GM12878 (cell line): ENCODE measurements around the gene AGFG1. TPM values are rescaled to one million over a fixed set of nuclear protein-coding genes. Genes with fewer than 3 reads are reported as not detected.
A peak's percentile ranks its signal among the peaks of the same experiment; 100 is the strongest.

Experiments used
- ATAC-seq: fragments of 200-7000 bp; cut with Tn5 transposase; 3 replicates; pipeline ENCODE4 v1.9.1; 2020; ENCODE audit warnings: mild to moderate bottlenecking, moderate library complexity
- BruUV-seq: library from RNA; stranded (reverse); fragments of 400-500 nt; replicated peaks from 2 replicates; lab custom pipeline; 2021; lab: Mats Ljungman, UMichigan
- CTCF ChIA-PET: fragments of 300-600 bp; sonication (Branson Sonifier 250); formaldehyde crosslinking; extraction: SDS; loops from one replicate; lab custom pipeline; 2021; ENCODE audit warnings: inconsistent platforms; lab: Yijun Ruan, JAX
- POLR2A ChIA-PET: fragments of 350-600 bp; formaldehyde crosslinking; extraction: SDS; loops from one replicate; lab custom pipeline; 2021; ENCODE audit warnings: inconsistent platforms; lab: Charles Lee
- RAD21 ChIA-PET: fragments of 300-600 bp; sonication (Branson Sonifier 250); formaldehyde crosslinking; loops from one replicate; lab custom pipeline; 2023; ENCODE audit warnings: antibody characterized with exemption; ENCODE audit not compliant: unreplicated experiment; lab: Charles Lee
- SMC1A ChIA-PET: fragments of 300-600 bp; sonication (Branson Sonifier 250); formaldehyde crosslinking; loops from one replicate; lab custom pipeline; 2023; ENCODE audit not compliant: unreplicated experiment, uncharacterized antibody; lab: Charles Lee
- DNase-seq: peaks from one replicate; pipeline ENCODE4 v3.0.0-alpha.2; 2011; ENCODE audit warnings: low read depth, low spot score
- FAIRE-seq: peaks from 3 replicates; lab custom pipeline; 2011; peaks lifted over from hg19 to GRCh38; lab: Jason Lieb, UNC
- H2AFZ ChIP-seq: 2 replicates; pipeline ENCODE4 v1.6.0; 2011; ENCODE audit warnings: low read depth, low read length, control low read depth; ENCODE audit not compliant: control insufficient read depth
- H3K27ac ChIP-seq: 2 replicates; pipeline ENCODE4 v1.5.1; 2011; ENCODE audit warnings: control low read depth; ENCODE audit not compliant: control insufficient read depth, insufficient read depth
- H3K27me3 ChIP-seq, 2 experiments: replicated peaks in 1 of 2; 2 replicates each; pipeline versions ENCODE4 v1.6.0 to v1.6.1; 2011; ENCODE audit warnings: low read length in 1 of 2; ENCODE audit not compliant: control insufficient read depth in 2 of 2, insufficient read depth in 2 of 2
- H3K36me3 ChIP-seq, 2 experiments: 2 replicates each; pipeline ENCODE4 v1.5.1; 2011; ENCODE audit warnings: low read length in 1 of 2; ENCODE audit not compliant: control insufficient read depth in 2 of 2, insufficient read depth in 2 of 2
- H3K4me1 ChIP-seq: 2 replicates; pipeline ENCODE4 v1.6.1; 2011; ENCODE audit warnings: mild to moderate bottlenecking, low read length, moderate library complexity, mixed read lengths; ENCODE audit not compliant: control insufficient read depth, insufficient read depth
- H3K4me2 ChIP-seq: 2 replicates; pipeline ENCODE4 v1.6.0; 2011; ENCODE audit warnings: control low read depth; ENCODE audit not compliant: control insufficient read depth, insufficient read depth
- H3K4me3 ChIP-seq: fragments of 200-600 bp; sonication (generic); 2 replicates; pipeline ENCODE4 v1.5.1; 2016
- H3K79me2 ChIP-seq: 2 replicates; pipeline ENCODE4 v1.6.0; 2011; ENCODE audit warnings: low read length; ENCODE audit not compliant: control insufficient read depth, insufficient read depth
- H3K9ac ChIP-seq: 2 replicates; pipeline ENCODE4 v1.8.0; 2011; ENCODE audit warnings: low read length, control low read depth, mixed read lengths; ENCODE audit not compliant: control insufficient read depth, insufficient read depth
- H3K9me3 ChIP-seq: replicated peaks from 3 replicates; pipeline ENCODE4 v1.5.1; 2011; ENCODE audit warnings: mild to moderate bottlenecking, low read length; ENCODE audit not compliant: control insufficient read depth, insufficient read depth
- H4K20me1 ChIP-seq: 2 replicates; pipeline ENCODE4 v1.6.0; 2011; ENCODE audit not compliant: control insufficient read depth, insufficient read depth
- BCL11A ChIP-seq: IDR thresholded peaks from 2 replicates; pipeline ENCODE4 v1.6.1; 2011; ENCODE audit warnings: low read depth, low read length
- ETV6 ChIP-seq, 2 experiments: fragments of 450-650 bp in 1 of 2; IDR thresholded peaks in 1 of 2; conservative IDR thresholded peaks in 1 of 2; 2 replicates each; pipeline ENCODE4 v1.6.1; 2014; ENCODE audit warnings: antibody characterized with exemption in 1 of 2, borderline replicate concordance in 1 of 2, low read depth in 1 of 2, mild to moderate bottlenecking in 1 of 2, moderate library complexity in 1 of 2
- FOXM1 ChIP-seq: IDR thresholded peaks from 2 replicates; pipeline ENCODE4 v1.6.1; 2012; ENCODE audit warnings: low read depth, mild to moderate bottlenecking, inconsistent platforms, low read length, moderate library complexity
- MAX ChIP-seq: IDR thresholded peaks from 2 replicates; pipeline ENCODE4 v1.6.1; 2012; ENCODE audit warnings: low read depth, low read length, improper control_type of control experiment
- MEF2A ChIP-seq: IDR thresholded peaks from 2 replicates; pipeline ENCODE4 v1.6.1; 2011; ENCODE audit warnings: low read depth, mild to moderate bottlenecking, low read length, moderate library complexity; ENCODE audit not compliant: insufficient read depth
- NFYB ChIP-seq: IDR thresholded peaks from 2 replicates; pipeline ENCODE4 v1.6.1; 2011; ENCODE audit warnings: low read depth, mild to moderate bottlenecking, low read length, improper control_type of control experiment, moderate library complexity; ENCODE audit not compliant: insufficient read depth
- RAD51 ChIP-seq: fragments of 450-650 bp; IDR thresholded peaks from 2 replicates; pipeline ENCODE4 v1.6.1; 2016; ENCODE audit warnings: moderate library complexity, mild to moderate bottlenecking, inconsistent platforms
- RUNX3 ChIP-seq: IDR thresholded peaks from 2 replicates; pipeline ENCODE4 v1.6.1; 2012; ENCODE audit warnings: low read length, inconsistent platforms
- SMAD5 ChIP-seq: IDR thresholded peaks from 2 replicates; pipeline ENCODE4 v1.6.1; 2016; ENCODE audit warnings: antibody characterized with exemption, low read depth
- SUZ12 ChIP-seq: fragments of 200-600 bp; sonication (generic); IDR thresholded peaks from one replicate; pipeline ENCODE4 v1.6.1; 2018; ENCODE audit warnings: antibody characterized with exemption, mild to moderate bottlenecking; ENCODE audit not compliant: unreplicated experiment
- WGBS: methylation state at CpG from one replicate; pipeline ENCODE4 v1.1.6; 2016; ENCODE audit warnings: low lambda C conversion rate; ENCODE audit not compliant: insufficient replicate concordance, insufficient coverage; ENCODE audit errors: missing lambda C conversion rate; 5-methylcytosine and 5-hydroxymethylcytosine counted together
- in situ Hi-C: fragments of 300-500 bp; cut with MboI; formaldehyde crosslinking; loops from 9 replicates; pipeline ENCODE4 v1.14.3; 2018; ENCODE audit warnings: mixed read lengths
- intact Hi-C: fragments of 100-400 bp; cut with micrococcal nuclease; formaldehyde crosslinking; loops from one replicate; pipeline ENCODE4 v1.14.2; 2022; ENCODE audit not compliant: unreplicated experiment
- polyA plus RNA-seq, 11 experiments: library from polyadenylated mRNA; depleted of rRNA in 4 of 11; unstranded in 6 of 11; stranded (reverse) in 5 of 11; fragments of >200 nt; fragmentation: Nextera tagmentation in 4 of 11; fragmentation: Illumina TruSeq in 1 of 11; extraction: Ambion mirVana in 4 of 11; extraction: Trizol in 1 of 11; gene quantifications; 1 replicate in 1 of 11; 2 replicates in 10 of 11; pipeline versions ENCODE4 v1.2.1 to v1.2.3, GENCODE V29; 2011 to 2016; ENCODE audit warnings: inconsistent platforms in 2 of 11, missing spikeins in 2 of 11, low read depth in 1 of 11
- total RNA-seq, 4 experiments: library from RNA; depleted of rRNA in 3 of 4; stranded (reverse); fragments of >200 nt in 3 of 4; fragmentation: Illumina TruSeq in 1 of 4; extraction: Trizol in 1 of 4; gene quantifications; 2 replicates each; pipeline versions ENCODE4 v1.2.1 to v1.2.3, GENCODE V29; 2013 to 2021
- TF ChIP-seq, protein P1 (sequence below), 3 experiments: IDR thresholded peaks in 2 of 3; conservative IDR thresholded peaks in 1 of 3; 2 replicates each; pipeline ENCODE4 v1.5.1; 2011; ENCODE audit warnings: low read depth in 3 of 3, low read length in 3 of 3, mild to moderate bottlenecking in 3 of 3, control low read depth in 2 of 3, moderate library complexity in 2 of 3, inconsistent platforms in 1 of 3, mixed read lengths in 1 of 3; ENCODE audit not compliant: control insufficient read depth in 2 of 3, insufficient read depth in 1 of 3; ENCODE audit errors: extremely low read depth in 1 of 3
- TF ChIP-seq, protein P2 (sequence below): IDR thresholded peaks from 2 replicates; pipeline ENCODE4 v1.6.1; 2011; ENCODE audit warnings: borderline replicate concordance, low read depth, mild to moderate bottlenecking, moderate library complexity, low read length; ENCODE audit not compliant: insufficient read depth, poor library complexity, severe bottlenecking
- TF ChIP-seq, protein P3 (sequence below): fragments of 450-650 bp; IDR thresholded peaks from 2 replicates; pipeline ENCODE4 v1.6.1; 2018; ENCODE audit warnings: borderline replicate concordance, mild to moderate bottlenecking; ENCODE audit not compliant: partially characterized antibody

The AGFG1 gene
- total and polyA plus RNA-seq, 10 of the 15 experiments (the other 5 are each of a cell fraction or from before 2014, with no cell fraction given): 7.3 to 243 (median 81.7) TPM

- TF ChIP-seq MAX (no peak), ETV6 (conservative IDR thresholded peaks at IDR 0.05 in 1 of 2, IDR thresholded peaks at IDR 0.05 in 1 of 2; ENCODE audit: borderline replicate concordance in 1 of 2, low read depth in 1 of 2) (no peak)
Observed at GRCh38 chr2:227491386-227491785, 19.4 kb downstream of the AGFG1 start (continued).

GRCh38 chr2:227493524-227493923, 21.6 kb downstream of the AGFG1 start:
- FAIRE-seq (no peak), ATAC-seq (0 out of 3 replicates have a peak, but pooled peaks have one; percentile 27), DNase-seq (no peak)
- TF ChIP-seq, protein P1, sequence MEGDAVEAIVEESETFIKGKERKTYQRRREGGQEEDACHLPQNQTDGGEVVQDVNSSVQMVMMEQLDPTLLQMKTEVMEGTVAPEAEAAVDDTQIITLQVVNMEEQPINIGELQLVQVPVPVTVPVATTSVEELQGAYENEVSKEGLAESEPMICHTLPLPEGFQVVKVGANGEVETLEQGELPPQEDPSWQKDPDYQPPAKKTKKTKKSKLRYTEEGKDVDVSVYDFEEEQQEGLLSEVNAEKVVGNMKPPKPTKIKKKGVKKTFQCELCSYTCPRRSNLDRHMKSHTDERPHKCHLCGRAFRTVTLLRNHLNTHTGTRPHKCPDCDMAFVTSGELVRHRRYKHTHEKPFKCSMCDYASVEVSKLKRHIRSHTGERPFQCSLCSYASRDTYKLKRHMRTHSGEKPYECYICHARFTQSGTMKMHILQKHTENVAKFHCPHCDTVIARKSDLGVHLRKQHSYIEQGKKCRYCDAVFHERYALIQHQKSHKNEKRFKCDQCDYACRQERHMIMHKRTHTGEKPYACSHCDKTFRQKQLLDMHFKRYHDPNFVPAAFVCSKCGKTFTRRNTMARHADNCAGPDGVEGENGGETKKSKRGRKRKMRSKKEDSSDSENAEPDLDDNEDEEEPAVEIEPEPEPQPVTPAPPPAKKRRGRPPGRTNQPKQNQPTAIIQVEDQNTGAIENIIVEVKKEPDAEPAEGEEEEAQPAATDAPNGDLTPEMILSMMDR (IDR thresholded peaks at IDR 0.05 in 2 of 3, conservative IDR thresholded peaks at IDR 0.05 in 1 of 3; ENCODE audit: control insufficient read depth in 2 of 3, extremely low read depth in 1 of 3, insufficient read depth in 1 of 3, low read depth in 3 of 3, low read length in 3 of 3): no peak
- TF ChIP-seq, protein P2, sequence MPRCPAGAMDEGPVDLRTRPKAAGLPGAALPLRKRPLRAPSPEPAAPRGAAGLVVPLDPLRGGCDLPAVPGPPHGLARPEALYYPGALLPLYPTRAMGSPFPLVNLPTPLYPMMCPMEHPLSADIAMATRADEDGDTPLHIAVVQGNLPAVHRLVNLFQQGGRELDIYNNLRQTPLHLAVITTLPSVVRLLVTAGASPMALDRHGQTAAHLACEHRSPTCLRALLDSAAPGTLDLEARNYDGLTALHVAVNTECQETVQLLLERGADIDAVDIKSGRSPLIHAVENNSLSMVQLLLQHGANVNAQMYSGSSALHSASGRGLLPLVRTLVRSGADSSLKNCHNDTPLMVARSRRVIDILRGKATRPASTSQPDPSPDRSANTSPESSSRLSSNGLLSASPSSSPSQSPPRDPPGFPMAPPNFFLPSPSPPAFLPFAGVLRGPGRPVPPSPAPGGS: no peak
- TF ChIP-seq, protein P3, sequence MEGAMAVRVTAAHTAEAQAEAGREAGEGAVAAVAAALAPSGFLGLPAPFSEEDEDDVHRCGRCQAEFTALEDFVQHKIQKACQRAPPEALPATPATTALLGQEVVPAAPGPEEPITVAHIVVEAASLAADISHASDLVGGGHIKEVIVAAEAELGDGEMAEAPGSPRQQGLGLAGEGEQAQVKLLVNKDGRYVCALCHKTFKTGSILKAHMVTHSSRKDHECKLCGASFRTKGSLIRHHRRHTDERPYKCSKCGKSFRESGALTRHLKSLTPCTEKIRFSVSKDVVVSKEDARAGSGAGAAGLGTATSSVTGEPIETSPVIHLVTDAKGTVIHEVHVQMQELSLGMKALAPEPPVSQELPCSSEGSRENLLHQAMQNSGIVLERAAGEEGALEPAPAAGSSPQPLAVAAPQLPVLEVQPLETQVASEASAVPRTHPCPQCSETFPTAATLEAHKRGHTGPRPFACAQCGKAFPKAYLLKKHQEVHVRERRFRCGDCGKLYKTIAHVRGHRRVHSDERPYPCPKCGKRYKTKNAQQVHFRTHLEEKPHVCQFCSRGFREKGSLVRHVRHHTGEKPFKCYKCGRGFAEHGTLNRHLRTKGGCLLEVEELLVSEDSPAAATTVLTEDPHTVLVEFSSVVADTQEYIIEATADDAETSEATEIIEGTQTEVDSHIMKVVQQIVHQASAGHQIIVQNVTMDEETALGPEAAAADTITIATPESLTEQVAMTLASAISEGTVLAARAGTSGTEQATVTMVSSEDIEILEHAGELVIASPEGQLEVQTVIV: no peak
- TF ChIP-seq NFYB (no peak), BCL11A (no peak), RUNX3 (no peak), FOXM1 (no peak), SUZ12 (no peak), SMAD5 (no peak), MEF2A (no peak), RAD51 (no peak)
- TF ChIP-seq, all 136 proteins: peak for 0
- ChIA-PET SMC1A (interaction anchor here (1.2 kb wide), 1 partner anchor 86 kb away, joined by 3 read pairs; no protein-coding TSS in a partner anchor), RAD21 (interaction anchor here (1.2 kb wide), 1 partner anchor 13 kb away, joined by 4 read pairs; no protein-coding TSS in a partner anchor), CTCF (interaction anchor here (0.7 to 1.4 kb wide), 4 partner anchors 10 to 20 kb away, joined by 3 to 6 read pairs (median 3); no protein-coding TSS in a partner anchor), POLR2A (interaction anchor here (0.6 kb wide), 1 partner anchor 170 kb away, joined by 3 read pairs; no protein-coding TSS in a partner anchor)
- in situ Hi-C loops (no loop called here), intact Hi-C loops (no loop called here)
- no peak overlapping the region for H2AFZ ChIP-seq
- no peak overlapping the region for H3K4me2 ChIP-seq
- H3K27me3 ChIP-seq: no peaks in the 10 kb centered on the region
- H3K79me2 ChIP-seq: peaks cover 70% of the 10 kb centered on the region
- no peak overlapping the region for H3K4me3 ChIP-seq
- H3K36me3 ChIP-seq: peaks cover 2 to 3% of the 10 kb centered on the region in 2 experiments; a peak in 2 of 4 replicates
- no peak overlapping the region for H3K27ac ChIP-seq
- H3K9ac ChIP-seq: no peak overlapping the region
- no peaks in the 10 kb centered on the region; the same call in none of the 3 replicates for H3K9me3 ChIP-seq
- no peaks in the 10 kb centered on the region for H3K4me1 ChIP-seq
- 97% methylated on average over 2 of the region's 2 CpGs for WGBS
- no peaks in the 10 kb centered on the region; the same call in 1 of the 2 replicates for H4K20me1 ChIP-seq
- no TSS peak for BruUV-seq
